Measurements from ENCODE around the gene USP35. TPM values are rescaled to one million over a fixed set of nuclear protein-coding genes. Genes with fewer than 3 reads are reported as not detected.

Gene USP35
- polyA plus RNA-seq, 1 of the 3 experiments (the other 2 are of a cell fraction), result 8.4 TPM

DNA sequence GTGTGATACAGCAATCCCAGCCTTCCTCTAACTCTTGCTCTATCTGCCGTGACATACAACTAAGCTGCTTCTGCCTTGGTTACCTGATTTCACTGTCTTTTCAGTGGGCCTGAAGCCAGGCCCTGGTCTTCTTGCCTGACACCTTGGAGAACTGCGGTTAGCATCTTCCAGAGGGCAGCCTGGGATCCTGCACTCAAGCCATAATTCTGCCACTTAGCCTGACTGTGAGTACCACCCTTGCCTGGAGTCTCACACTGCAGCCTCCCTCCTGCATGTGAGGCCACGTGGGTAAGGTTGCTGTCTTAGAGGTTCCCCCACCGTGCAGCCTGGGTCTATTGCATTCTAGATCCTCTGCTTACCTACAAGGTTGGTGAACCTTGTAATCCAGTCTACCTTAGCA is 35.8 kb downstream of the USP35 start:
- no peaks in the 10 kb centered on the region for H3K9me2 ChIP-seq

More for the DNA sequence above, 35.8 kb downstream of the USP35 start:
- Histone ChIP-seq H3K36me3 (replicated peaks in 1 of 2; ENCODE audit: control insufficient read depth in 1 of 2, insufficient read depth in 2 of 2, low read length in 1 of 2) (peaks cover 7 to 65% of the 10 kb centered on the region in 2 experiments), H3K4me2 (no peak overlapping the region), H3K79me2 (ENCODE audit: insufficient read depth) (no peaks in the 10 kb centered on the region), H4K20me1 (ENCODE audit: insufficient read depth) (no peaks in the 10 kb centered on the region), H3K4me3 (ENCODE audit: low read depth in 2 of 2, low read length in 1 of 2) (no peak overlapping the region), H3K27me3 (ENCODE audit: insufficient read depth) (no peaks in the 10 kb centered on the region), H3K4me1 (ENCODE audit: control insufficient read depth in 1 of 2, insufficient read depth in 2 of 2, low read depth in 1 of 2, low read length in 1 of 2) (peaks cover 0 to 12% of the 10 kb centered on the region in 2 experiments; a peak in 1 of 4 replicates), H3F3A (replicated peaks; ENCODE audit: insufficient read depth) (no peaks in the 10 kb centered on the region), H3K9me3 (no peaks in the 10 kb centered on the region), H3K9ac (no peak overlapping the region), H3K27ac (ENCODE audit: low read depth in 2 of 2, low read length in 1 of 2) (no peak overlapping the region; a peak in 1 of 4 replicates), H2AFZ (ENCODE audit: low read depth) (no peak overlapping the region)
- CTCF ChIA-PET, result interaction anchor here (2.3 kb wide), 1 partner anchor 340 kb away, joined by 13 read pairs; no protein-coding TSS in a partner anchor
- 89% methylated on average over 4 of the region's 4 CpGs for WGBS (ENCODE audit: low lambda C conversion rate)
- TF ChIP-seq, protein P1, sequence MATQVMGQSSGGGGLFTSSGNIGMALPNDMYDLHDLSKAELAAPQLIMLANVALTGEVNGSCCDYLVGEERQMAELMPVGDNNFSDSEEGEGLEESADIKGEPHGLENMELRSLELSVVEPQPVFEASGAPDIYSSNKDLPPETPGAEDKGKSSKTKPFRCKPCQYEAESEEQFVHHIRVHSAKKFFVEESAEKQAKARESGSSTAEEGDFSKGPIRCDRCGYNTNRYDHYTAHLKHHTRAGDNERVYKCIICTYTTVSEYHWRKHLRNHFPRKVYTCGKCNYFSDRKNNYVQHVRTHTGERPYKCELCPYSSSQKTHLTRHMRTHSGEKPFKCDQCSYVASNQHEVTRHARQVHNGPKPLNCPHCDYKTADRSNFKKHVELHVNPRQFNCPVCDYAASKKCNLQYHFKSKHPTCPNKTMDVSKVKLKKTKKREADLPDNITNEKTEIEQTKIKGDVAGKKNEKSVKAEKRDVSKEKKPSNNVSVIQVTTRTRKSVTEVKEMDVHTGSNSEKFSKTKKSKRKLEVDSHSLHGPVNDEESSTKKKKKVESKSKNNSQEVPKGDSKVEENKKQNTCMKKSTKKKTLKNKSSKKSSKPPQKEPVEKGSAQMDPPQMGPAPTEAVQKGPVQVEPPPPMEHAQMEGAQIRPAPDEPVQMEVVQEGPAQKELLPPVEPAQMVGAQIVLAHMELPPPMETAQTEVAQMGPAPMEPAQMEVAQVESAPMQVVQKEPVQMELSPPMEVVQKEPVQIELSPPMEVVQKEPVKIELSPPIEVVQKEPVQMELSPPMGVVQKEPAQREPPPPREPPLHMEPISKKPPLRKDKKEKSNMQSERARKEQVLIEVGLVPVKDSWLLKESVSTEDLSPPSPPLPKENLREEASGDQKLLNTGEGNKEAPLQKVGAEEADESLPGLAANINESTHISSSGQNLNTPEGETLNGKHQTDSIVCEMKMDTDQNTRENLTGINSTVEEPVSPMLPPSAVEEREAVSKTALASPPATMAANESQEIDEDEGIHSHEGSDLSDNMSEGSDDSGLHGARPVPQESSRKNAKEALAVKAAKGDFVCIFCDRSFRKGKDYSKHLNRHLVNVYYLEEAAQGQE (IDR thresholded peaks at IDR 0.05; ENCODE audit: low read depth, low read length), result no peak
- TF ChIP-seq, protein P2, sequence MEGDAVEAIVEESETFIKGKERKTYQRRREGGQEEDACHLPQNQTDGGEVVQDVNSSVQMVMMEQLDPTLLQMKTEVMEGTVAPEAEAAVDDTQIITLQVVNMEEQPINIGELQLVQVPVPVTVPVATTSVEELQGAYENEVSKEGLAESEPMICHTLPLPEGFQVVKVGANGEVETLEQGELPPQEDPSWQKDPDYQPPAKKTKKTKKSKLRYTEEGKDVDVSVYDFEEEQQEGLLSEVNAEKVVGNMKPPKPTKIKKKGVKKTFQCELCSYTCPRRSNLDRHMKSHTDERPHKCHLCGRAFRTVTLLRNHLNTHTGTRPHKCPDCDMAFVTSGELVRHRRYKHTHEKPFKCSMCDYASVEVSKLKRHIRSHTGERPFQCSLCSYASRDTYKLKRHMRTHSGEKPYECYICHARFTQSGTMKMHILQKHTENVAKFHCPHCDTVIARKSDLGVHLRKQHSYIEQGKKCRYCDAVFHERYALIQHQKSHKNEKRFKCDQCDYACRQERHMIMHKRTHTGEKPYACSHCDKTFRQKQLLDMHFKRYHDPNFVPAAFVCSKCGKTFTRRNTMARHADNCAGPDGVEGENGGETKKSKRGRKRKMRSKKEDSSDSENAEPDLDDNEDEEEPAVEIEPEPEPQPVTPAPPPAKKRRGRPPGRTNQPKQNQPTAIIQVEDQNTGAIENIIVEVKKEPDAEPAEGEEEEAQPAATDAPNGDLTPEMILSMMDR (IDR thresholded peaks at IDR 0.05), result no peak
- TF ChIP-seq MXI1 (IDR thresholded peaks at IDR 0.05; ENCODE audit: low read depth, low read length) (no peak), ELF1 (IDR thresholded peaks at IDR 0.05) (no peak), NFIC (IDR thresholded peaks at IDR 0.05; ENCODE audit: borderline replicate concordance) (no peak), POLR2AphosphoS5 (IDR thresholded peaks at IDR 0.05; ENCODE audit: low read depth, low read length) (no peak), RFX5 (IDR thresholded peaks at IDR 0.05; ENCODE audit: low read length) (no peak), FOXJ3 (CRISPR knock-in tag; IDR thresholded peaks at IDR 0.05) (no peak), RAD21 (IDR thresholded peaks at IDR 0.05; ENCODE audit: low read length) (no peak), FOXM1 (IDR thresholded peaks at IDR 0.05; ENCODE audit: low read depth) (no peak), NRF1 (IDR thresholded peaks at IDR 0.05; ENCODE audit: low read depth, low read length) (no peak), FOSL2 (IDR thresholded peaks at IDR 0.05; ENCODE audit: borderline replicate concordance, low read depth) (no peak), IRF3 (IDR thresholded peaks at IDR 0.05; ENCODE audit: low read depth, low read length) (no peak), SMC3 (IDR thresholded peaks at IDR 0.05; ENCODE audit: low read depth, low read length) (no peak)
- POLR2A ChIA-PET, result interaction anchor here (0.7 kb wide), 1 partner anchor 192 kb away, joined by 3 read pairs; no protein-coding TSS in a partner anchor
- DNase-seq, result no peak

Measured in SK-N-SH (cell line).